Smooth muscle cell (in vitro differentiated cells): ENCODE measurements around the gene CELSR1. TPM values are rescaled to one million over a fixed set of nuclear protein-coding genes. Genes with fewer than 3 reads are reported as not detected.

ENCODE experiments used
- DNase-seq: peaks from one replicate; lab custom pipeline; 2025; ENCODE audit not compliant: unreplicated experiment; lab: John Stamatoyannopoulos, UW
- H2AFZ ChIP-seq: fragments of 200-600 bp; sonication (generic); 2 replicates; pipeline ENCODE4 v1.6.0; 2016; ENCODE audit warnings: antibody characterized with exemption, low read depth, mild to moderate bottlenecking
- H3F3A ChIP-seq: fragments of 200-600 bp; sonication (generic); 2 replicates; pipeline ENCODE4 v1.6.0; 2017; ENCODE audit warnings: antibody characterized with exemption, low read depth
- H3K27ac ChIP-seq: fragments of 200-600 bp; sonication (generic); 2 replicates; pipeline ENCODE4 v1.5.1; 2016; ENCODE audit warnings: low read depth, mild to moderate bottlenecking
- H3K27me3 ChIP-seq: fragments of 200-600 bp; sonication (generic); 2 replicates; pipeline ENCODE4 v1.6.1; 2016; ENCODE audit warnings: low read depth, mild to moderate bottlenecking
- H3K36me3 ChIP-seq: fragments of 200-600 bp; sonication (generic); 2 replicates; pipeline ENCODE4 v1.5.1; 2016; ENCODE audit warnings: low read depth
- H3K4me1 ChIP-seq: fragments of 200-600 bp; sonication (generic); 2 replicates; pipeline ENCODE4 v1.5.1; 2016; ENCODE audit warnings: low read depth
- H3K4me2 ChIP-seq: fragments of 200-600 bp; sonication (generic); 2 replicates; pipeline ENCODE4 v1.6.0; 2016; ENCODE audit warnings: mild to moderate bottlenecking
- H3K4me3 ChIP-seq: fragments of 200-600 bp; sonication (generic); 2 replicates; pipeline ENCODE4 v1.5.1; 2016; ENCODE audit warnings: mild to moderate bottlenecking
- H3K79me2 ChIP-seq: fragments of 200-600 bp; sonication (generic); 2 replicates; pipeline ENCODE4 v1.6.0; 2016; ENCODE audit warnings: low read depth, mild to moderate bottlenecking
- H3K9ac ChIP-seq: fragments of 200-600 bp; sonication (generic); 2 replicates; pipeline ENCODE4 v1.6.0; 2016; ENCODE audit warnings: low read depth
- H3K9me3 ChIP-seq: fragments of 200-600 bp; sonication (generic); replicated peaks from 2 replicates; pipeline ENCODE4 v1.5.1; 2016; ENCODE audit warnings: low read depth
- H4K20me1 ChIP-seq: fragments of 200-600 bp; sonication (generic); 2 replicates; pipeline ENCODE4 v1.6.0; 2016; ENCODE audit warnings: low read depth
- WGBS: methylation state at CpG from one replicate; pipeline ENCODE4 v1.1.7; 2016; ENCODE audit warnings: low lambda C conversion rate; 5-methylcytosine and 5-hydroxymethylcytosine counted together
- polyA plus RNA-seq: library from polyadenylated mRNA; unstranded; fragments of >200 nt; fragmentation: Nextera tagmentation; extraction: Ambion mirVana; gene quantifications from 2 replicates; pipeline ENCODE4 v1.2.1, GENCODE V29; 2016
- total RNA-seq: library from RNA; depleted of rRNA; stranded (reverse); fragments of >200 nt; gene quantifications from 2 replicates; pipeline ENCODE4 v1.2.3, GENCODE V29; 2014
- TF ChIP-seq, protein P1 (sequence below): fragments of 200-600 bp; sonication (generic); IDR thresholded peaks from 2 replicates; pipeline ENCODE4 v1.5.1; 2017; ENCODE audit warnings: borderline replicate concordance, mild to moderate bottlenecking, antibody characterized with exemption; ENCODE audit not compliant: insufficient read depth, poor library complexity, severe bottlenecking

CELSR1 gene
- total and polyA plus RNA-seq, 2 experiments from 2014 or later, result 3.6 to 15.2 TPM

DNA sequence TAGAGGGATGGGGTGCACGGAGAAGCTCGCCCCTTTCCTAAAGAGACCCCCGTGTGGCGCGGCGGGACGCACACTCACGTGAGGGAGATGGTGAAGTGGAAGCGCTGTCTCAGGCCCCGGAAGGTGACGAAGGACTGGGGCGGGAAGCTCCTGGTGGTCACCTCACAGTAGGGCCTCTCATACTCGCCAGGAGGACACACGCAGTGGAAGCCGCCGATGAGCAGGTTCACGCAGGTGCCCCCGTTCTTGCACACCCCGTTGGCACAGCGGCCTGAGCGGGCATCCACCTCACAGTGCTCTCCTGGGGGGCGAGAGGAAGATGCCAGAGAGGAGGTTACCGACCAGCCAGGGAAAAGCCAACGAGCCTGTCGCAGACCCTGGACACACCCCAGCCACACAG is 98.3 kb downstream of the CELSR1 start:
- H3K36me3 ChIP-seq, result no peaks in the 10 kb centered on the region
- TF ChIP-seq, protein P1, sequence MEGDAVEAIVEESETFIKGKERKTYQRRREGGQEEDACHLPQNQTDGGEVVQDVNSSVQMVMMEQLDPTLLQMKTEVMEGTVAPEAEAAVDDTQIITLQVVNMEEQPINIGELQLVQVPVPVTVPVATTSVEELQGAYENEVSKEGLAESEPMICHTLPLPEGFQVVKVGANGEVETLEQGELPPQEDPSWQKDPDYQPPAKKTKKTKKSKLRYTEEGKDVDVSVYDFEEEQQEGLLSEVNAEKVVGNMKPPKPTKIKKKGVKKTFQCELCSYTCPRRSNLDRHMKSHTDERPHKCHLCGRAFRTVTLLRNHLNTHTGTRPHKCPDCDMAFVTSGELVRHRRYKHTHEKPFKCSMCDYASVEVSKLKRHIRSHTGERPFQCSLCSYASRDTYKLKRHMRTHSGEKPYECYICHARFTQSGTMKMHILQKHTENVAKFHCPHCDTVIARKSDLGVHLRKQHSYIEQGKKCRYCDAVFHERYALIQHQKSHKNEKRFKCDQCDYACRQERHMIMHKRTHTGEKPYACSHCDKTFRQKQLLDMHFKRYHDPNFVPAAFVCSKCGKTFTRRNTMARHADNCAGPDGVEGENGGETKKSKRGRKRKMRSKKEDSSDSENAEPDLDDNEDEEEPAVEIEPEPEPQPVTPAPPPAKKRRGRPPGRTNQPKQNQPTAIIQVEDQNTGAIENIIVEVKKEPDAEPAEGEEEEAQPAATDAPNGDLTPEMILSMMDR, result no peak
- H4K20me1 ChIP-seq, result no peaks in the 10 kb centered on the region
- H2AFZ ChIP-seq, result no peak overlapping the region
- no peak overlapping the region for H3K9ac ChIP-seq
- WGBS, result 93% methylated on average over 25 of the region's 25 CpGs
- no peak overlapping the region for H3K4me2 ChIP-seq
- H3K27ac ChIP-seq, result no peak overlapping the region
- H3K27me3 ChIP-seq, result no peaks in the 10 kb centered on the region
- no peaks in the 10 kb centered on the region for H3F3A ChIP-seq
- no peaks in the 10 kb centered on the region for H3K79me2 ChIP-seq
- H3K4me1 ChIP-seq, result no peaks in the 10 kb centered on the region
- no peaks in the 10 kb centered on the region for H3K9me3 ChIP-seq
- DNase-seq, result no peak
- H3K4me3 ChIP-seq, result no peak overlapping the region

DNA sequence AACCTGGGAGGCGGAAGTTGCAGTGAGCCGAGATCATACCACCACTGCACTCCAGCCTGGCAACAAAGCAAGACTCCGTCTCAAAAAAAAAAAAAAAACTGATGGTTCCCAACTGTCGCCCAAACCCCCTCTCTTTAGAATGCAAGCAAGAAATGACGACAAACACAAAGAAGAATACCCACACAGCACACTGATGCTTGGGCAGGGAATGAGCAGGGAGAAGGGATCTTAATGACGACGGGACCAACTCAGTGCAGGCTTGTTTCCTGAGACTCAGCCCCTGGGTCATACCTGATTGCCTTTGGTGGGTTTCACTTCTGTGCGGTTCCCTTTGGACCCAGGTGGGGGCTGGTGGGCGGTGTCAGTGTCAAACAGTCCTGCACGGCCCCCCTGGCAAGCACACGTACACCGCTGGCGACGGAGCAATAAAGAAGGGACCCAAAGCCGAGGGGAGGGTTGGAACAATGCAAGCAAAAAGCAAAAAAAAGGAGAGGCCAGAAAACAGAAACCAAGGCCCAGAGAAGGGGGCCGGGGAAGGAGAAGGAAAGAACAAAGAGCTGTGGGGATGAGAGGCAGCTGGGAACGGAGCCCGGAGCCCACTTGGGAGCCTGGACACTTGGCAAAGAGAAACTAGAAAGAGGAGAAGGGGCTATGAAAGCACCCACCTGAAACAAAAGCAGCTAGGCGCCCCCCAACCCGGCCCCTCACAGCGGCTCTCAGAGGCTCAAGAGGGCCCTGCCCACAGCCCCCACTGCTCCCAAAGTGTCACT is 99.6 kb downstream of the CELSR1 start:
- 92% methylated on average over 19 of the region's 21 CpGs for WGBS
- Histone ChIP-seq H4K20me1 (no peaks in the 10 kb centered on the region), H3K27ac (no peak overlapping the region), H3K4me1 (no peaks in the 10 kb centered on the region), H3K27me3 (no peaks in the 10 kb centered on the region), H3K79me2 (no peaks in the 10 kb centered on the region), H3K36me3 (no peaks in the 10 kb centered on the region), H3K9me3 (no peaks in the 10 kb centered on the region), H3F3A (no peaks in the 10 kb centered on the region), H3K9ac (no peak overlapping the region), H3K4me3 (no peak overlapping the region), H2AFZ (no peak overlapping the region), H3K4me2 (no peak overlapping the region)
- no peak for DNase-seq
- TF ChIP-seq, protein P1, result no peak

DNA sequence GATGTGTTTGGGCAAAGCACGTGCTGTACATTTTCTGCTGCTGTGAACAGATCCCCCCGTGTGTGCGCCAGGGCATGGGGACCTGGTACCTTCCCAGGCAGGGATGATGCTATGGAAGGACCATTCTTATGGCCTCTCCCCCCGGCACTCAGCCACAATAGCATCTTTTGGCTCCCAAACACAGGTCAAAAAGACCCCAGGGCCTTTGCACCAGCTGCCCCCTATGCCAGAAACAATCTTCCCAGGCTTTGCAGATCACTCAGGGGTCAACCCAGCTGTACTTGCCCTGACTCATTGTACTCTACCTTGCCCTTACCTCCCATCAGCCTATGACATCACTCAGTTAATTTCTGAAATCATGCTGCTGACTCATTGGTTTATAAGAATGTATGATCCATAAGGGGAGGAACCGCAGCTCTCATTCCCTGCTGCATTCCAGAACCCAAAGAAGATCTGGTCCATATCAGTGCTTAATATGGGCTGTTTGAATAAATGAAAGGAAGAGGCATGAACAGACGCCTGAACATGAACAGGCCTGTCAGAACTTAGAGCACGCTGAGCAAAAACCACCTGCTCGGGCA is 100.7 kb downstream of the CELSR1 start:
- Histone ChIP-seq H3K27me3 (no peaks in the 10 kb centered on the region), H3K36me3 (no peaks in the 10 kb centered on the region), H3K4me2 (no peak overlapping the region), H3K4me3 (no peak overlapping the region), H2AFZ (no peak overlapping the region), H3K79me2 (no peaks in the 10 kb centered on the region), H3K9ac (no peak overlapping the region), H3K4me1 (no peaks in the 10 kb centered on the region), H3F3A (no peaks in the 10 kb centered on the region), H3K27ac (no peak overlapping the region), H4K20me1 (no peaks in the 10 kb centered on the region), H3K9me3 (no peaks in the 10 kb centered on the region)
- 81% methylated on average over 8 of the region's 8 CpGs for WGBS
- DNase-seq, result no peak
- TF ChIP-seq, protein P1, result no peak
